Measurements from ENCODE around the gene CHMP1A. TPM values are rescaled to one million over a fixed set of nuclear protein-coding genes. Genes with fewer than 3 reads are reported as not detected.
A peak's percentile ranks its signal among the peaks of the same experiment; 100 is the strongest.
"Not testable (repeated sequence)": the region's sequence is repeated elsewhere in the genome, so short reads cannot be mapped to it uniquely, and the experiment has no call there.

Gene CHMP1A
- polyA plus RNA-seq, 1 donor (not counting 4 experiments of a cell fraction or from before 2014, with no cell fraction given), result 64.1 TPM

GRCh38 chr16:89667000-89667399, 9.5 kb upstream of the CHMP1A start:
- H3K4me1 ChIP-seq (ENCODE audit: control insufficient read depth, extremely low read depth, insufficient read depth, low read length); dilution Hi-C loops (cut with MboI; ENCODE audit: extremely low pct_ligation_motif_present, low sequenced_read_pairs); H3K4me2 ChIP-seq (ENCODE audit: control insufficient read depth, extremely low read depth, insufficient read depth, low read depth, low read length); H3K36me3 ChIP-seq (ENCODE audit: control insufficient read depth in 2 of 2, extremely low read depth in 1 of 2, insufficient read depth in 2 of 2, low read length in 2 of 2); FAIRE-seq; H3K9ac ChIP-seq (ENCODE audit: control insufficient read depth, extremely low read depth, insufficient read depth, low read length); H3K9me3 ChIP-seq (ENCODE audit: control insufficient read depth, low read depth, low read length); H3K27ac ChIP-seq (ENCODE audit: control insufficient read depth, insufficient read depth, low read length); H2AFZ ChIP-seq (ENCODE audit: control insufficient read depth, low read length); H3K79me2 ChIP-seq (ENCODE audit: control insufficient read depth, insufficient read depth, low read length); H4K20me1 ChIP-seq (ENCODE audit: control insufficient read depth, extremely low read depth, insufficient read depth, low read length); DNase-seq (ENCODE audit: low read depth, low spot score); H3K27me3 ChIP-seq (ENCODE audit: control insufficient read depth, extremely low read depth, insufficient read depth, low read length); H3K4me3 ChIP-seq (ENCODE audit: control insufficient read depth in 2 of 3, extremely low read depth in 1 of 3, insufficient read depth in 2 of 3, low read depth in 1 of 3, low read length in 3 of 3); H3K9me1 ChIP-seq (ENCODE audit: control insufficient read depth, extremely low read depth, insufficient read depth, low read length): not testable (repeated sequence)
- TF ChIP-seq CTCF (optimal IDR thresholded peaks at IDR 0.05 in 1 of 3, IDR thresholded peaks at IDR 0.05 in 1 of 3, conservative IDR thresholded peaks at IDR 0.05 in 1 of 3; ENCODE audit: extremely low read depth in 1 of 3, insufficient read depth in 2 of 3, low read length in 3 of 3), result peak in 2 of 3 experiments; percentile 1 to 41

- Histone ChIP-seq H3K79me2 (ENCODE audit: control insufficient read depth, insufficient read depth, low read length) (peaks cover 18% of the 10 kb centered on the region), H3K36me3 (ENCODE audit: control insufficient read depth in 2 of 2, extremely low read depth in 1 of 2, insufficient read depth in 2 of 2, low read length in 2 of 2) (peaks cover 13 to 25% of the 10 kb centered on the region in 2 experiments)
- DNase-seq (ENCODE audit: low read depth, low spot score); H3K27ac ChIP-seq (ENCODE audit: control insufficient read depth, insufficient read depth, low read length); H3K9me3 ChIP-seq (ENCODE audit: control insufficient read depth, low read depth, low read length); H2AFZ ChIP-seq (ENCODE audit: control insufficient read depth, low read length); H3K9me1 ChIP-seq (ENCODE audit: control insufficient read depth, extremely low read depth, insufficient read depth, low read length); H4K20me1 ChIP-seq (ENCODE audit: control insufficient read depth, extremely low read depth, insufficient read depth, low read length); H3K27me3 ChIP-seq (ENCODE audit: control insufficient read depth, extremely low read depth, insufficient read depth, low read length); H3K4me2 ChIP-seq (ENCODE audit: control insufficient read depth, extremely low read depth, insufficient read depth, low read depth, low read length); FAIRE-seq; H3K4me1 ChIP-seq (ENCODE audit: control insufficient read depth, extremely low read depth, insufficient read depth, low read length); H3K9ac ChIP-seq (ENCODE audit: control insufficient read depth, extremely low read depth, insufficient read depth, low read length); H3K4me3 ChIP-seq (ENCODE audit: control insufficient read depth in 2 of 3, extremely low read depth in 1 of 3, insufficient read depth in 2 of 3, low read depth in 1 of 3, low read length in 3 of 3); dilution Hi-C loops (cut with MboI; ENCODE audit: extremely low pct_ligation_motif_present, low sequenced_read_pairs): not testable (repeated sequence)
Measured at GRCh38 chr16:89664238-89664637, 6.7 kb upstream of the CHMP1A start.

GRCh38 chr16:89661215-89661614, 3.7 kb upstream of the CHMP1A start:
- TF ChIP-seq CTCF (optimal IDR thresholded peaks at IDR 0.05 in 1 of 3, IDR thresholded peaks at IDR 0.05 in 1 of 3, conservative IDR thresholded peaks at IDR 0.05 in 1 of 3; ENCODE audit: extremely low read depth in 1 of 3, insufficient read depth in 2 of 3, low read length in 3 of 3) (no peak), EZH2 (IDR thresholded peaks at IDR 0.05; ENCODE audit: low read length) (no peak)
- H3K9me3 ChIP-seq (ENCODE audit: control insufficient read depth, low read depth, low read length), result no peaks in the 10 kb centered on the region
- peaks cover 41% of the 10 kb centered on the region for H3K79me2 ChIP-seq (ENCODE audit: control insufficient read depth, insufficient read depth, low read length)
- no peak overlapping the region for H3K4me2 ChIP-seq (ENCODE audit: control insufficient read depth, extremely low read depth, insufficient read depth, low read depth, low read length)
- H3K4me3 ChIP-seq (ENCODE audit: control insufficient read depth in 2 of 3, extremely low read depth in 1 of 3, insufficient read depth in 2 of 3, low read depth in 1 of 3, low read length in 3 of 3), result no peak overlapping the region
- H3K36me3 ChIP-seq (ENCODE audit: control insufficient read depth in 2 of 2, extremely low read depth in 1 of 2, insufficient read depth in 2 of 2, low read length in 2 of 2), result peaks cover 13 to 25% of the 10 kb centered on the region in 2 experiments
- no peak overlapping the region for H3K27ac ChIP-seq (ENCODE audit: control insufficient read depth, insufficient read depth, low read length)
- peaks cover 13% of the 10 kb centered on the region for H3K4me1 ChIP-seq (ENCODE audit: control insufficient read depth, extremely low read depth, insufficient read depth, low read length)
- H3K9ac ChIP-seq (ENCODE audit: control insufficient read depth, extremely low read depth, insufficient read depth, low read length), result no peak overlapping the region
- dilution Hi-C loops (cut with MboI; ENCODE audit: extremely low pct_ligation_motif_present, low sequenced_read_pairs), result no loop called here
- peaks cover 3% of the 10 kb centered on the region for H4K20me1 ChIP-seq (ENCODE audit: control insufficient read depth, extremely low read depth, insufficient read depth, low read length)
- H2AFZ ChIP-seq (ENCODE audit: control insufficient read depth, low read length), result no peak overlapping the region
- DNase-seq (ENCODE audit: low read depth, low spot score) (no peak), FAIRE-seq (no peak)
- no peaks in the 10 kb centered on the region for H3K9me1 ChIP-seq (ENCODE audit: control insufficient read depth, extremely low read depth, insufficient read depth, low read length)
- H3K27me3 ChIP-seq (ENCODE audit: control insufficient read depth, extremely low read depth, insufficient read depth, low read length), result no peaks in the 10 kb centered on the region
